Peyer's patch (tissue), 4 donors: ENCODE data around the gene PTP4A2.

Source experiments
- CTCF ChIP-seq, 6 experiments: fragments of 450-650 bp in 4 of 6; fragments of 200-600 bp in 2 of 6; sonication (generic) in 1 of 6; IDR thresholded peaks; one replicate each; pipeline ENCODE4 v1.5.1; 2017 to 2019; ENCODE audit warnings: antibody characterized with exemption in 6 of 6, mild to moderate bottlenecking in 3 of 6, moderate library complexity in 1 of 6
- POLR2A ChIP-seq, 2 donors: fragments of 450-650 bp; IDR thresholded peaks; one replicate each; pipeline ENCODE4 v1.5.1; 2017; ENCODE audit warnings: antibody characterized with exemption in 2 of 2, mild to moderate bottlenecking in 2 of 2, moderate library complexity in 2 of 2

- TF ChIP-seq CTCF (IDR thresholded peaks at IDR 0.05) (no peak), POLR2A (IDR thresholded peaks at IDR 0.05) (no peak)
Observed at GRCh38 chr1:31932491-31933316, 5.5 kb downstream of the PTP4A2 start.
